Uterus (tissue), 2 donors: Measurements from ENCODE around the gene MIB2.

ENCODE experiments used
- POLR2A ChIP-seq, 2 donors: fragments of 450-650 bp; IDR thresholded peaks; one replicate each; pipeline ENCODE4 v1.6.1; 2016; ENCODE audit warnings: antibody characterized with exemption in 2 of 2, mild to moderate bottlenecking in 1 of 2, moderate library complexity in 1 of 2
- TF ChIP-seq, protein P1 (sequence below), 4 experiments: fragments of 200-600 bp in 2 of 4; fragments of 450-650 bp in 2 of 4; sonication (generic) in 2 of 4; IDR thresholded peaks; one replicate each; pipeline ENCODE4 v1.5.1; 2016 to 2019; ENCODE audit warnings: antibody characterized with exemption in 4 of 4, mild to moderate bottlenecking in 2 of 4, moderate library complexity in 1 of 4

DNA sequence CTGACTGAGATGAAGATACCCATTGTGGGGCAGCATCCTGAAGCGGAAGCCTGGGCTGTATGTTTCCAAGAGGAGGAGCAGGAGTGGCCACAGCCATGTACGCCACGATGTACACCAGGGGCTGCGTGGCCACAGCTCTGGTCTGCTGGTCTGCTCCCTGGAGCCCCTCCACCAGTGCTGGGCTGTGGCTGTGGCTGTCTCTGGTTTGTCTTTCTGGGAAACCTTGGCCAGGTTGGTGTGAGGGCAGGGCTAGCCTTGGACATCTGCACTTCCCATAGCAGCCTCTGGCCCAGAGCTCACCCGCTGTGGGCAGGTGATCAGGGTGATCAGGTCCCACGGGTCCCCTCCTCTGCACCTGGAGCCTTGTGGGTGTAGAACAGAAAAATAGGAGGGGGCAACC is 2.6 kb downstream of the MIB2 start:
- no peak for TF ChIP-seq POLR2A (IDR thresholded peaks at IDR 0.05)
- TF ChIP-seq, protein P1, sequence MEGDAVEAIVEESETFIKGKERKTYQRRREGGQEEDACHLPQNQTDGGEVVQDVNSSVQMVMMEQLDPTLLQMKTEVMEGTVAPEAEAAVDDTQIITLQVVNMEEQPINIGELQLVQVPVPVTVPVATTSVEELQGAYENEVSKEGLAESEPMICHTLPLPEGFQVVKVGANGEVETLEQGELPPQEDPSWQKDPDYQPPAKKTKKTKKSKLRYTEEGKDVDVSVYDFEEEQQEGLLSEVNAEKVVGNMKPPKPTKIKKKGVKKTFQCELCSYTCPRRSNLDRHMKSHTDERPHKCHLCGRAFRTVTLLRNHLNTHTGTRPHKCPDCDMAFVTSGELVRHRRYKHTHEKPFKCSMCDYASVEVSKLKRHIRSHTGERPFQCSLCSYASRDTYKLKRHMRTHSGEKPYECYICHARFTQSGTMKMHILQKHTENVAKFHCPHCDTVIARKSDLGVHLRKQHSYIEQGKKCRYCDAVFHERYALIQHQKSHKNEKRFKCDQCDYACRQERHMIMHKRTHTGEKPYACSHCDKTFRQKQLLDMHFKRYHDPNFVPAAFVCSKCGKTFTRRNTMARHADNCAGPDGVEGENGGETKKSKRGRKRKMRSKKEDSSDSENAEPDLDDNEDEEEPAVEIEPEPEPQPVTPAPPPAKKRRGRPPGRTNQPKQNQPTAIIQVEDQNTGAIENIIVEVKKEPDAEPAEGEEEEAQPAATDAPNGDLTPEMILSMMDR (IDR thresholded peaks at IDR 0.05), result no peak
